ENCODE measurements around the gene ENOX1. TPM values are rescaled to one million over a fixed set of nuclear protein-coding genes. Genes with fewer than 3 reads are reported as not detected.

ENOX1 gene
- total and polyA plus RNA-seq, 4 experiments from 2014 or later: not detected

- no peak overlapping the region for H3K4me3 Mint-ChIP-seq
- Histone ChIP-seq H3K4me3 (ENCODE audit: low read length in 2 of 2) (no peak overlapping the region), H3K36me3 (ENCODE audit: insufficient read depth, low read length) (no peaks in the 10 kb centered on the region), H3K4me1 (ENCODE audit: insufficient read depth, low read length) (no peaks in the 10 kb centered on the region), H3K27me3 (ENCODE audit: insufficient read depth, low read length) (no peaks in the 10 kb centered on the region), H3K9me3 (ENCODE audit: control insufficient read depth in 1 of 2, low read length in 2 of 2) (no peaks in the 10 kb centered on the region), H3K27ac (ENCODE audit: low read depth, low read length) (no peak overlapping the region)
- intact Hi-C loops (cut with micrococcal nuclease): no loop called here
- peaks cover 6 to 8% of the 10 kb centered on the region in 2 donors for H3K27me3 Mint-ChIP-seq
- H3K9me3 Mint-ChIP-seq: no peaks in the 10 kb centered on the region
- DNase-seq: no peak
- H3K36me3 Mint-ChIP-seq: no peaks in the 10 kb centered on the region
- CTCF ChIA-PET (ENCODE audit: partially characterized antibody): no interaction called here
- H3K4me1 Mint-ChIP-seq: peaks cover 0 to 6% (median under 1%) of the 10 kb centered on the region in 4 donors
- H3K27ac Mint-ChIP-seq: no peak overlapping the region
- POLR2A ChIA-PET (ENCODE audit: partially characterized antibody): no interaction called here
Measured at GRCh38 chr13:43300865-43301264, 485.9 kb downstream of the ENOX1 start.

GRCh38 chr13:43299374-43299773, 487.4 kb downstream of the ENOX1 start:
- H3K4me3 Mint-ChIP-seq: no peak overlapping the region
- no peaks in the 10 kb centered on the region for H3K36me3 Mint-ChIP-seq
- no peaks in the 10 kb centered on the region for H3K4me1 ChIP-seq (ENCODE audit: insufficient read depth, low read length)
- peaks cover 0 to 6% (median under 1%) of the 10 kb centered on the region in 4 donors for H3K4me1 Mint-ChIP-seq
- H3K27me3 ChIP-seq (ENCODE audit: insufficient read depth, low read length): no peaks in the 10 kb centered on the region
- ChIA-PET CTCF (ENCODE audit: partially characterized antibody) (no interaction called here), POLR2A (ENCODE audit: partially characterized antibody) (no interaction called here)
- no peak overlapping the region for H3K4me3 ChIP-seq (ENCODE audit: low read length in 2 of 2)
- H3K27ac ChIP-seq (ENCODE audit: low read depth, low read length): no peak overlapping the region
- H3K36me3 ChIP-seq (ENCODE audit: insufficient read depth, low read length): no peaks in the 10 kb centered on the region
- no peak overlapping the region for H3K27ac Mint-ChIP-seq
- no peak for DNase-seq
- no peaks in the 10 kb centered on the region for H3K9me3 ChIP-seq (ENCODE audit: control insufficient read depth in 1 of 2, low read length in 2 of 2)
- peaks cover 5 to 6% of the 10 kb centered on the region in 2 donors for H3K27me3 Mint-ChIP-seq
- H3K9me3 Mint-ChIP-seq: no peaks in the 10 kb centered on the region
- intact Hi-C loops (cut with micrococcal nuclease): no loop called here

- H3K36me3 Mint-ChIP-seq: no peaks in the 10 kb centered on the region
- no peak for DNase-seq
- intact Hi-C loops (cut with micrococcal nuclease): no loop called here
Measured at GRCh38 chr13:43298816-43299215, 488.0 kb downstream of the ENOX1 start.

GRCh38 chr13:43297967-43298678, 488.6 kb downstream of the ENOX1 start:
- CTCF ChIA-PET (ENCODE audit: partially characterized antibody): no interaction called here
- Mint-ChIP-seq H3K36me3 (no peaks in the 10 kb centered on the region), H3K27me3 (peaks cover 3% of the 10 kb centered on the region in 2 donors), H3K9me3 (no peaks in the 10 kb centered on the region), H3K4me3 (no peak overlapping the region), H3K27ac (no peak overlapping the region), H3K4me1 (peaks cover 0 to 6% (median under 1%) of the 10 kb centered on the region in 4 donors)
- H3K4me1 ChIP-seq (ENCODE audit: insufficient read depth, low read length): no peaks in the 10 kb centered on the region
- intact Hi-C loops (cut with micrococcal nuclease): no loop called here
- DNase-seq: no peak
- no peaks in the 10 kb centered on the region for H3K27me3 ChIP-seq (ENCODE audit: insufficient read depth, low read length)
- H3K27ac ChIP-seq (ENCODE audit: low read depth, low read length): no peak overlapping the region
- no peaks in the 10 kb centered on the region for H3K36me3 ChIP-seq (ENCODE audit: insufficient read depth, low read length)
- POLR2A ChIA-PET (ENCODE audit: partially characterized antibody): no interaction called here
- no peaks in the 10 kb centered on the region for H3K9me3 ChIP-seq (ENCODE audit: control insufficient read depth in 1 of 2, low read length in 2 of 2)
- no peak overlapping the region for H3K4me3 ChIP-seq (ENCODE audit: low read length in 2 of 2)

More at GRCh38 chr13:43298816-43299215, 488.0 kb downstream of the ENOX1 start:
- H3K27me3 ChIP-seq (ENCODE audit: insufficient read depth, low read length): no peaks in the 10 kb centered on the region
- Mint-ChIP-seq H3K27ac (no peak overlapping the region), H3K4me3 (no peak overlapping the region), H3K4me1 (peaks cover 0 to 6% (median under 1%) of the 10 kb centered on the region in 4 donors), H3K9me3 (no peaks in the 10 kb centered on the region), H3K27me3 (peaks cover 3 to 6% of the 10 kb centered on the region in 2 donors)
- POLR2A ChIA-PET (ENCODE audit: partially characterized antibody): no interaction called here
- CTCF ChIA-PET (ENCODE audit: partially characterized antibody): no interaction called here
- H3K27ac ChIP-seq (ENCODE audit: low read depth, low read length): no peak overlapping the region
- H3K4me3 ChIP-seq (ENCODE audit: low read length in 2 of 2): no peak overlapping the region
- no peaks in the 10 kb centered on the region for H3K4me1 ChIP-seq (ENCODE audit: insufficient read depth, low read length)
- no peaks in the 10 kb centered on the region for H3K9me3 ChIP-seq (ENCODE audit: control insufficient read depth in 1 of 2, low read length in 2 of 2)
- no peaks in the 10 kb centered on the region for H3K36me3 ChIP-seq (ENCODE audit: insufficient read depth, low read length)

- no peak for DNase-seq
- Mint-ChIP-seq H3K27me3 (peaks cover 3% of the 10 kb centered on the region in 2 donors), H3K4me3 (no peak overlapping the region), H3K27ac (no peak overlapping the region), H3K4me1 (peaks cover 0 to 6% (median under 1%) of the 10 kb centered on the region in 4 donors), H3K9me3 (no peaks in the 10 kb centered on the region), H3K36me3 (no peaks in the 10 kb centered on the region)
- Histone ChIP-seq H3K4me3 (ENCODE audit: low read length in 2 of 2) (no peak overlapping the region), H3K27ac (ENCODE audit: low read depth, low read length) (no peak overlapping the region), H3K9me3 (ENCODE audit: control insufficient read depth in 1 of 2, low read length in 2 of 2) (no peaks in the 10 kb centered on the region), H3K4me1 (ENCODE audit: insufficient read depth, low read length) (no peaks in the 10 kb centered on the region), H3K36me3 (ENCODE audit: insufficient read depth, low read length) (no peaks in the 10 kb centered on the region), H3K27me3 (ENCODE audit: insufficient read depth, low read length) (no peaks in the 10 kb centered on the region)
- ChIA-PET CTCF (ENCODE audit: partially characterized antibody) (no interaction called here), POLR2A (ENCODE audit: partially characterized antibody) (no interaction called here)
- intact Hi-C loops (cut with micrococcal nuclease): no loop called here
Measured at GRCh38 chr13:43295825-43296564, 490.8 kb downstream of the ENOX1 start.

GRCh38 chr13:43295321-43295720, 491.5 kb downstream of the ENOX1 start:
- peaks cover 3 to 4% of the 10 kb centered on the region in 2 donors for H3K27me3 Mint-ChIP-seq
- POLR2A ChIA-PET (ENCODE audit: partially characterized antibody): no interaction called here
- CTCF ChIA-PET (ENCODE audit: partially characterized antibody): no interaction called here

GRCh38 chr13:43294412-43294811, 492.4 kb downstream of the ENOX1 start:
- Mint-ChIP-seq H3K9me3 (no peaks in the 10 kb centered on the region), H3K4me1 (peaks cover 0 to 2% (median under 1%) of the 10 kb centered on the region in 4 donors), H3K27ac (no peak overlapping the region), H3K4me3 (no peak overlapping the region), H3K27me3 (peaks cover 3 to 5% of the 10 kb centered on the region in 2 donors), H3K36me3 (no peaks in the 10 kb centered on the region)
- ChIA-PET POLR2A (ENCODE audit: partially characterized antibody) (no interaction called here), CTCF (ENCODE audit: partially characterized antibody) (no interaction called here)
- intact Hi-C loops (cut with micrococcal nuclease): no loop called here
- Histone ChIP-seq H3K27ac (ENCODE audit: low read depth, low read length) (no peak overlapping the region), H3K9me3 (ENCODE audit: control insufficient read depth in 1 of 2, low read length in 2 of 2) (no peaks in the 10 kb centered on the region), H3K27me3 (ENCODE audit: insufficient read depth, low read length) (no peaks in the 10 kb centered on the region), H3K4me1 (ENCODE audit: insufficient read depth, low read length) (no peaks in the 10 kb centered on the region), H3K4me3 (ENCODE audit: low read length in 2 of 2) (no peak overlapping the region), H3K36me3 (ENCODE audit: insufficient read depth, low read length) (no peaks in the 10 kb centered on the region)
- no peak for DNase-seq

More at GRCh38 chr13:43295321-43295720, 491.5 kb downstream of the ENOX1 start:
- no peak overlapping the region for H3K4me3 ChIP-seq (ENCODE audit: low read length in 2 of 2)
- no peaks in the 10 kb centered on the region for H3K36me3 ChIP-seq (ENCODE audit: insufficient read depth, low read length)
- H3K27ac ChIP-seq (ENCODE audit: low read depth, low read length): no peak overlapping the region
- H3K4me1 ChIP-seq (ENCODE audit: insufficient read depth, low read length): no peaks in the 10 kb centered on the region
- Mint-ChIP-seq H3K36me3 (no peaks in the 10 kb centered on the region), H3K9me3 (no peaks in the 10 kb centered on the region), H3K4me3 (no peak overlapping the region), H3K27ac (no peak overlapping the region), H3K4me1 (peaks cover 0 to 6% (median under 1%) of the 10 kb centered on the region in 4 donors)
- intact Hi-C loops (cut with micrococcal nuclease): no loop called here
- H3K27me3 ChIP-seq (ENCODE audit: insufficient read depth, low read length): no peaks in the 10 kb centered on the region
- H3K9me3 ChIP-seq (ENCODE audit: control insufficient read depth in 1 of 2, low read length in 2 of 2): no peaks in the 10 kb centered on the region
- DNase-seq: no peak

Data from CD4-positive, alpha-beta memory T cell (primary cell).